Activated gamma-delta T cell treated with anti-CD3 and anti-CD28 coated beads, Interleukin-2, amount 50 U/mL, for 16 hours (primary cell): ENCODE measurements around the gene TAF4B.
"Not testable (repeated sequence)": the region's sequence is repeated elsewhere in the genome, so short reads cannot be mapped to it uniquely, and the experiment has no call there.

Experiments
- DNase-seq: peaks from one replicate; pipeline ENCODE4 v3.0.0-alpha.2; 2020; ENCODE audit warnings: low read depth

The TAF4B gene

DNA sequence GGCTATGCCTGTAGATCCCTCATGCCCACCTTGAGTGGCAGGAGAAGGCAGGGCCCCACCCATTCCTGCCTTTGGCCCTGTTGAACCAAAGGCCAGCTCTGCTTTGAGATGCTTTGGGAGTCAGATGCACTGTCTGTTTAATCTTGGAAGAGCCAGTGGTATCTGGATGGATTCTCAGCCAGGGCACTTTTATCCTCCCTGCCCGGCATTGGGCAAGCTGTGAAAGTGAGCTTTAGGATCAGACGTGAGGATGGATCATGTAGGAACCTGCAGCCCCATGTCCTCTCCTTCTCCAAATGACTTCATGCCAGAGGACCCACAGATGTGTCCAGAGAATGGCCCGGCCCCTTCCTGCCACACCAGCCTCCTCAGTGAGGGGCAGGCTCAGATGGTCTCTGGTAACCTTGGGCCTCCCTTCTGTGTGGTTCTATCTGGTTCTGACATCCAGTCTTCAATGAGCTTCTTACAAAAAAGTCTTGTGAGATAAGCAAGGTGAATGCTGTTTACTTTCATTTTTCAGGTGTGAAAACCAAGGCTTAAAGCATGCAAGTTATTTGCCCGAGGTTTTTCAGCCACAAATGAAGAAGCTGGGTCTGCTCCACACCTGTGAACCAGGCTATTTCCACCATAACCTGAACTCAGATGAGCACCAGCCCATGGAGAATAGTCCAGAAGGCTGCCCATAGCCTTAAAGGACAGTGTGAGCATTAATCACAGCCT is 198.3 kb downstream of the TAF4B start:
- DNase-seq = no peak

DNA sequence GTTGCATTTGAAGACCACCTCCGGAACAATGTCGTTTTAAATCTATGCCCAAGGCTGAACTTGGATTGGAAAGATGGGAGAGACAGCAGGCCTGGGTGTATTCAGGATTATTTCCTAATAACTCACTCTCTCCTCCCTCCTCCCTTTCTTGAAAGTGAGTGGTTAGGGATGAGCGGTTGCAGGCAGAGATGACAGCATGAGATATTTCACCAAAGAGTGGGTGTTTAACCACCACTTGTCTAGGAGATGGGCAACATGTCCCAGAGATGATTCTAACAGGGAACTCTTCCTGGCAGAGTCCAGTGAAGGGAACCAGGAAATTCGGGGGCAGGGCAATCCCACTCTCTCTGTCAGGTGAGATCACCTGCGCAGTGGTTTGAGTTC is 198.9 kb downstream of the TAF4B start:
- DNase-seq = no peak

- DNase-seq = no peak
Observed at GRCh38 chr18:26429535-26430226, 203.4 kb downstream of the TAF4B start.

- DNase-seq = no peak
Observed at GRCh38 chr18:26432651-26433424, 206.6 kb downstream of the TAF4B start.

DNA sequence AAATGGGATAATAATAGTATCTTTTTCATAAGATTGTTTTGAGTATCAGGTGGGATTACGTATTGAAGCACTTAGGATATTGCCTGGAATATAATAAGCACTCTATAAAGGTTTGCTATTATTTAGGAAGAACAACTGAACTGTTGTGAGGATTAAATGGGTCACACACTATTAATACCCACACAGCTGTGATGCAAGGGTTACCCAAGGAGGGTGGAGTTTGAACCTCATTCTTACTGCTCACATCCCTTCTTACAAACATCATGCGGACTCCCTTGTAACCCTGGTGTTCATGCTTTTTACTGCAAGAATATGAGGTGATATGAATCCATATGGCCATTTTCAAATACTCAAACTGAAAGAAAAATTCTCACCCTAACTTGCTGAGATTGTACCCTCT is 208.6 kb downstream of the TAF4B start:
- no peak for DNase-seq

DNA sequence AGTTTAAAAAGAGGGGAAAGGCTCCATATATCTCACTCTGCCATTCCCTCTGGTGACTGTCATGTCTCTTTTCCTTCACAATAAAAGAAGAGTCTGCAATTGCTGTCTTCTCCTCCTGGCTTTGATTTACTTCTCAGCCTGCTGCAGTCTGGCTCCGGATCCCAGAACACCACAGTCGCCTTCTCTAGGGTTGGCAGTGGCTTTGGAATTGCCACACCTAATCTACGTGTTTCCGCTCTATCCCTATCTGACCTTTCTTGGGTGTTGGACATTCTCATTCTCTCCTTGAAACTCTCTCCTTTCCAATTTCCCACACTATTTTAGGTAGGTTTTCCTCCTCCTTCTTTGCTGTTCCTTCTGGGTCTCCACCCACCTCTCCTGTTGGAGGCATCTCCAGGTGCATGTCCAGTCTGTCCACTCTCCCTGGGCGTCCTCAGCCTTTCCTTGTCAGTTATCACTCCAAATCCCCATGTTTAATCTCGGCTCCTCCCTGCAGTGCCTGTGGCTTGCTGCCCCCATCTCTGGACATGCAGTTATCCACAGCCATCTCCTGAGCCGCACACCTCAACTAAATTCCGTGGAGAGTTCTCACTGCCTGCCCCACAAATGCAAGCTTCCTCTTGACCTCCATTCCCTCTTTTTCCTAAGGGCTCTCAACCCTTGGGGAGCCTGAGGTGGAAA is 209.3 kb downstream of the TAF4B start:
- no peak for DNase-seq

GRCh38 chr18:26436176-26437051 is 210.2 kb downstream of the TAF4B start:
- DNase-seq = no peak

GRCh38 chr18:26437634-26438033 is 211.4 kb downstream of the TAF4B start:
- DNase-seq = not testable (repeated sequence)

GRCh38 chr18:26438980-26439379 is 212.7 kb downstream of the TAF4B start:
- DNase-seq = no peak

GRCh38 chr18:26439537-26439936 is 213.3 kb downstream of the TAF4B start:
- DNase-seq = no peak

GRCh38 chr18:26440644-26441043 is 214.4 kb downstream of the TAF4B start:
- DNase-seq = no peak
